GM11168 (cell line): ENCODE results near the gene SLC39A3.

Source experiments
- in situ Hi-C: fragments of 300-500 bp; cut with MboI; formaldehyde crosslinking; loops from one replicate; pipeline ENCODE4 v1.12.0; 2022; ENCODE audit warnings: low sequenced_read_pairs; ENCODE audit not compliant: unreplicated experiment

Gene SLC39A3

DNA sequence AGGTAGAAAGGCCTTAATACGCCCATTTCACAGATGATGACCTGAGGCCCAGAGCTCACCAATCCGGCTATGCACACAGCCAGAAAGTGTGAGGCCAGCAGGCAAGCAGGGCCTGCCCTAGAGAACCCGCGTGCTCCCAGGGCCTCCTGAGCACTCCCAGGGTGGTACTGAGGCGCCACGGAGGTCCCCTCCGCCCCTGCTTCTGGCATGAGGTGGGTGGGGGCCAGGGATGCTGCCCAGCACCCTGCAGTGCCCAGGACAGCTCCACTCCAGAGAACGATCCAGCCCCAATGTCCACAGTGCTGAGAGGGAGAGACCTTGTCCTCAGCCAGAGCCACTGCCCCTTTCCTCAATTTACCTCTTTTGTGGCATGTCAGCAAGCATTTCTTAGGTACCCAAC, 29.4 kb upstream of the SLC39A3 start:
- in situ Hi-C loops: loop anchor here (25.0 kb wide), 1 partner anchor 307 kb away; the partner anchor contains the start of gene LMNB2

DNA sequence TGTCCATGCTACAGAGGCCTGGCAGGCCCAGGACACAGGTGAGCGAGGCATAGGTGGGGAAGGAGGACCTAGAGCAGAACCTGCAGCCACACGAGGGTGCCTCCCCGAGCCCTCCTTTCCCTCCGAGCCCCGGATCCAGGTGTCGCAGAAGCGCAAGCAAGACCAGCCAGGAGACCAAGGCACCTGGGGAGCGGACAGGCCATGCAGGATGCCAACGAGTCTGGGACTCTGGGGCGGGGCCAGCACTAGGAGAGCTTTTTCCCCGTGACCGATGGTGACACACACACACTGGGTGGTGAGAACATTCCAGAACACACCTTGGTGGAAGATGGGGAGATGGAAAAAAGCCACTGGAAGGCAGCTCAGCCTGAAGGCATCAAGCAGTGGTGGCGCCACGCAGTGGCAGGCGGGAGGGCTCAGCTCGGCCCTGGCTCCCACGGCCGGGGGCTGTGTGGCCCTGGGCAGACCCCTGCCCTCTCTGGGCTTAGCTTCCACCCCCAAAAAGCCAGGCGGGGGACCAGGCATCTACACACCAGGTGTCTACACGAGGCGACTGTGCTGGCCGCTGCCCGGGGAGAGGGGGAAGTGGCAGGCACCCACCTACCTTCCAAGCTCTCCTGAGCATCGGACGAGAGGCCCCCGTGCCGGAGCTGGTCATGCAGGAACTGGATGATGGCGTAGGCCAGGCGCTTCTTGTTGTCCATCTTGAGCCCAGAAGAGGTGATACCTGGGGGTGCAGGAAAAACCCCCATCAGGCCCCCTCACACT, 28.7 kb upstream of the SLC39A3 start:
- in situ Hi-C loops: loop anchor here (25.0 kb wide), 1 partner anchor 306 kb away; the partner anchor contains the start of gene LMNB2

DNA sequence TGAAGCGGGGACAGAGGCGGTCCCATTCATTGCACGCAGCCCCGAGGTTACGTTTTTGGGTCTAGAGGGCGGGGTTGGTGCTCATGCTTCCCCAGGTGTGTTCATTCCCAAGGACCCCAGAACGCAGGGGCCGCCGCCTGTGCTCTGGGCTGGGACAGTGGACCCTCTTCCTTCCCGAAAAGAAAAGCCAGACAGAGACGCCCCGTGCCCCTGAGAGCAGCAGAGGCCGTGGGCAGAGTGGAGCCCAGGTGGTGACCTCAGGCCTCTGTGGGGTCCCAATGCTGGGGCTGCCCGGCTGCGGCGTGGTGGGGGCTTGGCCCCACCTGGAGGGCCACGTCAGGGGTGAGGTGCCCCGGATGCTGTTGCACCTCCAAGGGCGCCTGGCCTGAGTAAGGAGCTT, 27.9 kb upstream of the SLC39A3 start:
- in situ Hi-C loops: loop anchor here (25.0 kb wide), 1 partner anchor 305 kb away; the partner anchor contains the start of gene LMNB2

DNA sequence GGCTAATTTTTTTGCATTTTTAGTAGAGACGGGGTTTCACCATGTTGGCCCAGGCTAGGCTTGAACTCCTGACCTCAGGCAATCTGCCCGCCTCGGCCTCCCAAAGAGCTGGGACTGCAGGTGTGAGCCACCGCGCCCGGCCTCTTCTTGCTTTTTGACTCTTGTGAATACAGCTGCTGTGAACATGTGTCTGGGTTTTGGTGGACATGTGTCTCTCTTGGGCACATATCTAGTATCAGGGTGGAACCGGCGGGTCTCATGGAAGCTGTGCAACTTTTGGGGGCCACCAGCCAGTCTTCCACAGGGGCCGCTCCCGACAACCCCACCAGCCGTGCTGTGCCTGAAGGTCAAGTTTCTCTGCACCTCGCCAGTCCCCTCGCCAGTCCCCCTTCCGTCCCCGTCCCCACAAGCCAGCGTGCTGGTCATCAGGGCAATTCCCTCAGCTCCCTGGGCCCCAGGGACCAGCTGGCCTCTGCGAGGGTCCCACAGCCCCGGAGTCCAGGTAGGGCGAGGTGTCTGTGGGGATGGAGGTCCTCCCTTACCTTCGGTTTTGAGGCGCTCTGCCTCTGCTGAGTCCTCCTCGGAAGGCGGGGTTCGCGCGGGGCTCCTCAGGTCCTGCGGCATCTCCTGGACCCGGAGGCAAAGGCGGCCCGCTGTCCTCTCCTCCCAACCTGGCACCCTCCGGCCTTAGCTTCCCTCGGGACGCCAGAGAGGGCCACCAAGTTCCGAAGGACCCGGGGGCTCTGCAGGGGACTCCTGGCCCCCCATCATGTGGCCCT, 27.0 kb upstream of the SLC39A3 start:
- in situ Hi-C loops: loop anchor here (25.0 kb wide), 1 partner anchor 304 kb away; the partner anchor contains the start of gene LMNB2

DNA sequence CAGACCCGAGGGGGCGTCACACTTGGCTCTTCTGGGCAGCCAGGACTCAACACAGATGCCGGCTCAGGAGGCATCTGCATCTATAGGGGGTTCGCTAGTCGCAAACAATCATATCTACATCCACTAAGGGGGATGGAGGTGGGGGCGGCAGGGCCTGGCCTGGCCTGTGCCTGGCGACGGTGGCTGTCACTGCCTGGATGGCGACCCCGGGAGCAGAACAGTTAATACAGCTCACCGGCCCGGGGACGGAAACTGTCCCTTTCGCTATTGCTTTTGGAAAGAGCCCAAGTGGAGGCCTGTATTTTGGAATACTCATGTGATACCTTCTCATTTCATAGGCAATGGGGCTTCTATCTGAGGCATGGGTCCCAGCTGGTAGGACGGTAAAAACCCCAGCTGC, 25.6 kb upstream of the SLC39A3 start:
- in situ Hi-C loops: loop anchor here (25.0 kb wide), 1 partner anchor 303 kb away; the partner anchor contains the start of gene LMNB2

DNA sequence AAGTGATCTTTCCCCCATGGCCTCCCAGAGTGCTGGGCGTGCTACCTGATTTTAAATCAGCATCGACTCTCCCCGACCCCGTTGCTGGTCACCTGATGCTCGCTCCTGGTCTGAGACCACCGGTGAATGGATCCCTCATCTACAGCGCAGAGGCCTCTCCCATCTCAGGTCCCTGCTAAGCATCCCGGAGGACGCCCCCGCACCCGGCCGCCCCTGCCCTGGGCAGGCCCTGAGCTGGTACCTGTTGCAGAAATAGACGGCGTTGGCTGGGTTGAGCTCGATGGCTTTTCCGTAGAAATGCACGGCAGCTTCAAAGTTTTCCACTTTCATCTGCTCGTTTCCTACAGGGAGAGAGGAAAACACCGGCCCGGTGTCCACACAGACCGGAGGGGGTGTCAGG, 25.1 kb upstream of the SLC39A3 start:
- in situ Hi-C loops: loop anchor here (25.0 kb wide), 1 partner anchor 303 kb away; the partner anchor contains the start of gene LMNB2

DNA sequence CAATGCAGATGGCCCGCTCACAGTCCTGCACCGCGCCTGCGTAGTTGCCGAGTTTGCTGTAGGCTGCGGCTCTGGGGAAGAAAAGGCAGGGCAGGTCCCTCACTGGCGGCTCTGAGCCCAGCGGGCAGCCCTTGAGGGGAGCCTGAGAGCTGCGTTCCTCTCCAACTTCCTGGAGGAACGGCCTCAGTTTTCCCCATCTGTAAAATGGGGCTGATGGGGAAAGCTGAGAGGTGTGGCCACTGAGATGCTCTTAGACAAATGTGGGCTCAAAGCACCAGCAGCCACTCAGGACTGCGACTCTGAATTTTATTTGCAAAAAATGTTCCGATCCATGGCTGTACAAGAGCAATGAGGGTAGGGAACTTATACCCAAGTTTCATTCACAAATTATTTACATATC, 23.9 kb upstream of the SLC39A3 start:
- in situ Hi-C loops: loop anchor here (25.0 kb wide), 1 partner anchor 301 kb away; the partner anchor contains the start of gene LMNB2

DNA sequence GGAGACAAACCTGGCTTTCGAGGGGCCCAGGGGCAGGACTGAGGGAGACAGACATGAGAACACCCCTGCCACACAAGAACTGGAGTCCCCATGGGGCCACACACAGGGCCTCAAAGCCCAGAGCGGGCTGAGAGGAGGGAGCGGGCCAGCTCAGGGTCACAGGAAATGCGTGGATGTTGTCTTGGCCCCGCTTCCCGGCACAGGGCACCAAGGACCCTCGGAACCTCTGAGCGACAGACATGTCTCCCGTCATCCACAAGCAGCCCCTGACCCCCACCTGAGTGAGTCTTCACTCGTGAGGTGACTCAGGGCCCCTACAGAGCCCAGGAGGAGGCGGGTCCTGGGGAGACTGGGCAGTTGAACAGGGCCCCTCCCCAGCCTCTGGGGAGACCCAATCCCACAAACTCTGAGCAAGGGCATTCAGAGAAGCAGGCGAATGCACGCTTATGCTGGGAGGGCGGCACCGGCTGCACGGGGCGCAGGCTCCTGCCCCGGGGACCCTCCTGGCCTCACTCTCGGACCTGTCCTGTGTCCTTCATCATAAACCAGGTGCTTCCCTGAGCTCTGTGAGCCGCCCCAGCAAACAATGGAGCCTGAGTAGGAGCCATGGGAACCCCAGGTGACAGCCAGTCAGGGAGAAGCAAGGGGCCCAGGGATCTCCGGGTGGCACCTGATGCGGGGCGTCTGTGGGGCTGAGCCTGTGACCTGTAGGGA, 23.1 kb upstream of the SLC39A3 start:
- in situ Hi-C loops: loop anchor here (25.0 kb wide), 1 partner anchor 301 kb away; the partner anchor contains the start of gene LMNB2

DNA sequence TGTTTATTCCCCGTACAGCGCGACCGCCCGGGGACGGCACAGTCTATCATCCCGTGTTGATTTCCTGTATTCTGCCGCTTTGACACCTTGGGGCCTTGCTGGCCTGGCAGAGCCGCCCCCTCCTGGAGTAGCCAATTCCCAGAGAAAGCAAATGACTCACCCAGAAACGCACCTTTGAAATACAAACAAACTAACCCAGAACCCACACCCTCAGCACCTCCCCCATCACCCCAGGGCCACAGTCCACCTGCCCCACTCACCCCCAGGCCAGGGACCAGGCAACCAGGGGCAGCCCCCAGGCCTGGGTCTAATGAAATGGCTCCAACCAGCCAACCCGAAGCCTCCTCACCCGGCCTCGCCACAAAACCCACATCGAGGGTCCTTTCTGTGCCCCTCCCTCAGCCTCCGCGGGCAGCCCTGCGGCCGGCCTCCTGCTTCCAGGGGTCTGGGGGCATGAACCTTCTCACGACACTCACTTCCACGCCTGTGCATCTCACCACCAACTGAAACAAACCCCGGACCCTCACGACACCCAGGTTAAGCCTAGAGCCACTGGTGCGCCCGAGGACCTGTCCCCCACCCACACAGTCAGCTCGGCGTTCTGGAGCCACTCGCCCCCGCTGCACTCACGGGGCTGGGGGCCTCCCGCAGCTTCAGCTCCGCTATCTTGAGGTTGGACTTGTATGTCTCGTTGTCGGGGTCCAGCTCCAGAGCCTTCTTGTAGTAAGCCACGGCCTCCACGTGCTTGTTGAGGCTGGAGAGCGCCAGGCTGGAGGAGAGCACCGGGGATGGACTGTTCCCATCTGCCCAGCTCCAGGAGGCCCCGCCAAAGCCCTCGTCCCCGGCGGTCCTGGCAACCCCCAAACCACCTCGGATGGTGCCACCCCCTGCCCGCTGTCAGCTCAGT, 22.3 kb upstream of the SLC39A3 start:
- in situ Hi-C loops: loop anchor here (25.0 kb wide), 1 partner anchor 300 kb away; the partner anchor contains the start of gene LMNB2

DNA sequence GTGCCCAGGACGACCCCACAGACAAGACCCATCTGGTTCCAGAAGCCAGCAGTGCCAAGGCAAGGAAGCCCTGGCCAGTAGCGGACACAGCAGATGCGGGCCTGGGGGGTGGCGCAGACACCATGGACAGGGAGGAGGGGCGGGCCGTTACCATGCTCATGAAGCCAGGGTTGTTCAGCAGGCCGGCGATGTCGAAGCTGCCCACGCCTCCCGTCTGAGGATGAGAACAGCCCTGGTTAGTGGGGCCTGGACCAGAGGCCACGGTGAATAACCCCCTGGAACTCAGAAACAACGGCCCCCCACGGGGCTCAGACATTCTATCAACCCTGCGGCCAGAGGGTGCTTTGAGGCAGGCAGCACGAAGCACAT, 21.5 kb upstream of the SLC39A3 start:
- in situ Hi-C loops: loop anchor here (25.0 kb wide), 1 partner anchor 299 kb away; the partner anchor contains the start of gene LMNB2

DNA sequence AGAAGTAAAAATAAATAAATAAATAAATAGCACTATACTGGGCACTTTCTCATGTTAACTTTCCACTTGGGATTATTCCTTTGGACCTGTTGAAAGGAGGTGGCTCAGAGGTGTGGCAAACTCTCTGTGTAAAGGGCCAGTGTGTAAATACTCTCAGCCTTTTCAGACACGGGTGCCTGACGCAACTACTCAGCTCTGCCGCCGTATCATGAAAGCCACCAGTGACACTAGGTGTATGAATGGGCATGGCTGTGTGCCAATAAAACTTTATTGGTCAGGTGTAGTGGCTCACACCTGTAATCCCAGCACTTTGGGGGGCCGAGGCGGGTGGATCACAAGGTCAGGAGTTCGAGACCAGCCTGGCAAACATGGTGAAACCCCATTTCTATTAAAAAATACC, 20.1 kb upstream of the SLC39A3 start:
- in situ Hi-C loops: loop anchor here (25.0 kb wide), 1 partner anchor 298 kb away; the partner anchor contains the start of gene LMNB2

DNA sequence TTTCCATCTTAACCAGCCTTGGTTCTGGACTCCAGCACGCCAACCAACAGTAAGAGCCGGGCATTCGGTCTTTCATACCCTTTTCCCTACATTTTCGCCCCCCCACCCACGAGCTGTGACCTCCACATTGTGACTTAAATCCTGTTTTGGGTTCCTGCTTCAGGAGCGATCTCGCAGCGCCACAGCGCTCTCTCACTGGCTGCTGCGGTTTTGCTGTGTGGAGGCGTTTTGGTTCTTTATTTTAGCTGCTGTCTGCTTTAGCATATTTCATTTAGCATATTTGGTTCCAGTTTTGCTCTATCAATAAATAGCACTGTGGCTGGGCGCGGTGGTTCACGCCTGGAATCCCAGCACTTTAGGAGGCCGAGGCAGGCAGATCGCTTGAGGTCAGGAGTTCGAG, 19.5 kb upstream of the SLC39A3 start:
- in situ Hi-C loops: loop anchor here (25.0 kb wide), 1 partner anchor 297 kb away; the partner anchor contains the start of gene LMNB2

DNA sequence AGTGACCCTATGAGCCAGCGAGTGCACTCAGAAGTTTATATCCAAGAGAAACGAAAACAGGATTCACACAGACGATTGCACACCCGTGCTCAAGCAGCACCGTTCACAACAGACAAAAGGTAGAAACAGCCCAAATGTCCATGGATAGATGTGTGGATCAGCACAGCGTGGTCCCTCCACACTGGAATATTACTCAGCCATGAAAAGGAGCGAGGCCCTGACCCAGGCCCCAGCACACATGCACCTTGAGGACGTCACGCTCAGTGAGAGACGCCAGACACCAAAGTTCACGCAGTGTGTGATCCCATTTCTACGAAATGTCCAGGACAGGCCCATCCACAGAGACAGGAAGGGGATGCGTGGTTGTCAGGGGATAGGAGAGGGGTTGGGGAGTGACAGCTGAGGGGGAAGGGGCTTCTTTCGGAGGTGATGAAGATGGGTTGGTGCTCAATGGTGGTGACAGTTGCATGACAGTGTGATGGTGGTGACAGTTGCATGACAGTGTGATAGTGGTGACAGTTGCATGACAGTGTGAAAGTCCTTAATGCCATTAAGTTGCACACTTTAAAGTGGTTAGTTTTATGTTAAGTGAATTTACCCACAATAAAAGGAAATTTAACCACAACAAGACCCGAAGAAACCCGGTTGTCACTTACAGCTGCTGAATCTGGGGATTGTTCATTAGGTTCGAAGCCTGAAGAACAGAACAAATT, 18.9 kb upstream of the SLC39A3 start:
- in situ Hi-C loops: loop anchor here (25.0 kb wide), 1 partner anchor 296 kb away; the partner anchor contains the start of gene LMNB2

DNA sequence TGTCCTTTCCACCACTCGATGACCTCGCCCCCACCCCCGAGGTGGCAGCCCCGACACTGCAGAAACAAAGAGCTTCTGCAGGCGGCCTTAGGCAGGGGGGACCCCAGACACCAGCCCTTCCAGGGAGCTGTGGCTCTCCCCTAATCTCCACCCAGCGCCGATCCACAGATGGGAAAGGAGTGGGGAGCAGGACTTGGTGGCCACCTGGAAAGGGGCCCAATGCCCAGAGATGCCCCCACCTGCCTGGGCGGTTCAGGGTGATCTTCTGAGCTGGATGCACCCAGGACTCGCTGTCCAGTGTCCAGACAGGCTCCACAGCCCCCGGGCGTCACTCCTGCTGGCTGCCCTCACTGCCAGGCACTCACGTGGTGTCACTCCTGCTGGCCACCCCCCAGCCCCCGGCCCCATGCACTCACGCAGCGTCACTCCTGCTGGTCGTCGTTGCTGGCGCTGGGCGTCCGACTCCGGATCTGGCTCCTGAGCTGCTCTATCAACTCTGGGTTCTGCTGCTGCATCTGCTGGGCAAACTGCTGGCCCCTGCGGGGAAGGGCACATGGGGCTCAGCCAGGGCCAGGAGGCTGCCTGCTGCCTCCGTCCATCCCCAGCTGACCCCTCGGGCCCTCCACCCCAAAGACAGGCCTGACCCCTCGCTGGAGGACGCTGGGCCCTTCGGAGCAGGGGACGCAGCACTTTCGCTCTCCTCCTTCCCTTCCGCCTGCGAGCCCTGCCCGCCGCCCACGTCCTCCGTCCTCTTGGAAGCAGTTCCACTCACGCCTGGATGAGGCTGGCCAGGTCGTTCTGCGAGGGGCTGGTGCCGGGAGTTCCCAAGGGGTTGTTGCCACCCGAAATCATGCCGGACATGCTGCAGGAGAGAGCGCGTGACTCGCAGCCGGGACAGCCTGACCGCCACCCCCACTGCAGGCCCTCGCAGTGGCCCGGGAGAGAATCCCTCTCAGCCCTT, 17.4 kb upstream of the SLC39A3 start:
- in situ Hi-C loops: loop anchor here (25.0 kb wide), 1 partner anchor 295 kb away; the partner anchor contains the start of gene LMNB2

DNA sequence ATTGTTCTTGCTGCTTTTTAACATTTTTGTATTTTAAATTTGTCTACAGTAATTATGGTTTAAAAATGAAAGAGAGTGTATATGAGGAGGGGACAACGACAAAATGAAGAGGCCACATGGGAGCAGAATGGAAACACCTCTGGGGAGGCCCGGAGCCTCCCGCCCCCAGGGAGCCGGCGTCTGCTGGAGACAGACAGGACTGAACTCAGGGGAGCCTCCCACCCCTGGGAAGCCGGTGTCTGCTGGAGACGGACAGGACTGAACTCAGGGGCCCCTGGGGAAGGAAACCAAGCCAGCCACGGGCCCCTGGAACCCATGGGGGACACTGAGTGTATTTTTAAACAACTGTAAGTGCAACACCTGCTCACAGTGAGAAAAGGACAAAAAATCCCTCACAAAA, 16.7 kb upstream of the SLC39A3 start:
- in situ Hi-C loops: loop anchor here (25.0 kb wide), 1 partner anchor 294 kb away; the partner anchor contains the start of gene LMNB2

DNA sequence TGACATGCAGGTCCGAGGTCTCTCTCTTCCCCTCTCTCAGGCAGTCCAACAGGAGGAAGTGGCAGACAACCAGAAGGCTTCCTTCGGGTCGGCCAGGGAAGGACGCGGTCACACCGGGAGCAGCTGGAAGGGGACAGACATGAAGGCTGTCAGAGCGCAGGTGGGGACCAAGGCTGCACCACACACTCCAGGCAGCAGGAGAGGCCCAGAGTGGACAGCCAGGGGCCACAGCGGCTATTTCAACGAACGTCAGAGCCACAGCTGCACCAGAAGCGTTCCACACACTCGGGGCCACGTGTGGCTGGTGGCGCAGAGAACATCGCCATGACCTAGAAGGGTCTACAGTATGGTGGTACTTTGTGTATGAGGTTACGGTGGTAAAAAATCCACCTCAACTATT, 16.0 kb upstream of the SLC39A3 start:
- in situ Hi-C loops: loop anchor here (25.0 kb wide), 1 partner anchor 294 kb away; the partner anchor contains the start of gene LMNB2

DNA sequence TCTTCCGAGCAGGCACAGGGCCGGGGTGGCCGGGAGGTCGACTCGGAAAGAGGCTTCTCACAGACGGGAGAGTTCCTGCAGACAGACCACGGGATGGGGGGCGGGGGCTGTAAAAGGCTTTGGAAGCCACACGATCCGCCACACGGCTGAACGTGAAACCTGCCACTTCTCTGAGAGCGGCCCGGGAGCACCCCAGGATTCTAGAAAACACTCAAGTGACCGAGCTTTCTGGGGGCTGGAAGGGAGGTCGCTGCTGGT, 15.6 kb upstream of the SLC39A3 start:
- in situ Hi-C loops: loop anchor here (25.0 kb wide), 1 partner anchor 293 kb away; the partner anchor contains the start of gene LMNB2
